Esophagus muscularis mucosa (tissue), 4 donors: ENCODE measurements around the gene SORCS2. TPM values are rescaled to one million over a fixed set of nuclear protein-coding genes. Genes with fewer than 3 reads are reported as not detected.

Experiments used
- DNase-seq: peaks from one replicate; pipeline ENCODE4 v3.0.0-alpha.2; 2017; ENCODE audit errors: extremely low spot score
- H3K27ac ChIP-seq, 4 donors: fragments of 200-600 bp; sonication (generic); replicated peaks in 1 of 4; 1 replicate in 3 of 4; 2 replicates in 1 of 4; pipeline ENCODE4 v1.5.1; 2016 to 2019; ENCODE audit warnings: mild to moderate bottlenecking in 1 of 4
- H3K27me3 ChIP-seq, 4 donors: fragments of 200-600 bp; sonication (generic); one replicate each; pipeline versions ENCODE4 v1.5.1 to v1.6.0; 2016 to 2019
- H3K36me3 ChIP-seq, 4 donors: fragments of 200-600 bp; sonication (generic); one replicate each; pipeline ENCODE4 v1.5.1; 2016 to 2019
- H3K4me1 ChIP-seq, 4 donors: fragments of 200-600 bp; sonication (generic); one replicate each; pipeline ENCODE4 v1.5.1; 2016 to 2019
- H3K4me3 ChIP-seq, 4 donors: fragments of 200-600 bp; sonication (generic); 1 replicate in 2 of 4; 2 replicates in 2 of 4; pipeline ENCODE4 v1.5.1; 2016 to 2019; ENCODE audit warnings: mild to moderate bottlenecking in 4 of 4, moderate library complexity in 1 of 4
- H3K9me3 ChIP-seq, 4 donors: fragments of 200-600 bp; sonication (generic); 1 replicate in 3 of 4; 2 replicates in 1 of 4; pipeline ENCODE4 v1.5.1; 2016 to 2019
- EP300 ChIP-seq: sonication (generic); formaldehyde crosslinking; IDR thresholded peaks from one replicate; pipeline ENCODE4 v1.6.1; 2017; ENCODE audit warnings: antibody characterized with exemption
- POLR2A ChIP-seq: fragments of 450-650 bp; IDR thresholded peaks from one replicate; pipeline ENCODE4 v1.6.1; 2017; ENCODE audit warnings: antibody characterized with exemption, moderate library complexity, mild to moderate bottlenecking, low read depth
- POLR2AphosphoS5 ChIP-seq, 2 donors: sonication (generic); formaldehyde crosslinking; IDR thresholded peaks; one replicate each; pipeline ENCODE4 v1.6.1; 2017; ENCODE audit warnings: antibody characterized with exemption in 2 of 2
- WGBS: methylation state at CpG from one replicate; pipeline ENCODE4 v1.1.5; 2018; 5-methylcytosine and 5-hydroxymethylcytosine counted together
- intact Hi-C: fragments of 100-400 bp; cut with DNase I; formaldehyde crosslinking; loops from one replicate; pipeline ENCODE4 v1.15.1; 2023
- total RNA-seq, 4 donors: library from RNA; depleted of rRNA; stranded (reverse); fragments of >200 nt; gene quantifications; one replicate each; pipeline versions ENCODE4 v1.1.0 to v1.2.1, GENCODE V29; 2016
- TF ChIP-seq, protein P1 (sequence below), 3 experiments: fragments of 200-600 bp in 2 of 3; fragments of 450-650 bp in 1 of 3; sonication (generic) in 2 of 3; IDR thresholded peaks; one replicate each; pipeline ENCODE4 v1.5.1; 2017 to 2019; ENCODE audit warnings: antibody characterized with exemption in 3 of 3, mild to moderate bottlenecking in 2 of 3, moderate library complexity in 1 of 3

Gene SORCS2
- total RNA-seq, 4 donors from 2014 or later: 3.3 to 10.1 (median 4.3) TPM

DNA sequence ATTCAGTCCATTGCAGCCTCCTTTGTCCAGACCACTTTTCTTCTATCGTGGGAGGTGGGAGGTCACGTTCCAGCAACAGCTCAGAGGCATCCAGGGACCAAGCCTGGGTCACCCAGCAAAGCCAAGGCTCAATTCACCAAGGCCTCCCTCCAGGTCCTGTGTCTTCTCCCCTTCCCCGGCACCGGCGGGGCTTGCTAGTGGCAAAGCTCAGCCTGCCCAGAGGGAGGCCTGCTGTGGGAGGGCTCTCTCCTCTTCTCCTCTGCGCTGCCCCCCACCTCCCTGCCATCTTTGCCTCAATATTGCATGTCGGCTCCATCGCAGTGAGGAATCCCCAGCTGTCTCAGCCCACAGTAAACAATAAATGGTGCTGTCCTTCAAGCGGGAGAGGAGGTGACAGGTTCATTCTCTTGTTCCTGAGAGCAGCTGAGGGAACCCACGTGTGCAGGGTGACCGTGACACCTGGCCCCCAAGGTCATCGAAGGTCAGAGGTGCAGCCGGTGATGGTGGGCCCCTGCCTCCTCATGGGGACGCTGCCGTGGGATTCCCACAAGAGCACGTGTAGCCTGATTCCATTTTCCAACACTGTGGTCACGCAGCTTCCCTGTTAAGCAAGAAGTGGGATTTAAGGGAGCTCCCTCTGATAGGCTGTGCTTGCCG, 353.9 kb downstream of the SORCS2 start:
- Histone ChIP-seq H3K27ac (no peak overlapping the region), H3K36me3 (no peaks in the 10 kb centered on the region), H3K4me1 (peaks cover 0 to 21% (median 17%) of the 10 kb centered on the region in 4 donors), H3K27me3 (no peaks in the 10 kb centered on the region), H3K4me3 (no peak overlapping the region), H3K9me3 (no peaks in the 10 kb centered on the region)
- intact Hi-C loops: no loop called here
- no peak for TF ChIP-seq POLR2AphosphoS5 (IDR thresholded peaks at IDR 0.05)
- TF ChIP-seq, protein P1, sequence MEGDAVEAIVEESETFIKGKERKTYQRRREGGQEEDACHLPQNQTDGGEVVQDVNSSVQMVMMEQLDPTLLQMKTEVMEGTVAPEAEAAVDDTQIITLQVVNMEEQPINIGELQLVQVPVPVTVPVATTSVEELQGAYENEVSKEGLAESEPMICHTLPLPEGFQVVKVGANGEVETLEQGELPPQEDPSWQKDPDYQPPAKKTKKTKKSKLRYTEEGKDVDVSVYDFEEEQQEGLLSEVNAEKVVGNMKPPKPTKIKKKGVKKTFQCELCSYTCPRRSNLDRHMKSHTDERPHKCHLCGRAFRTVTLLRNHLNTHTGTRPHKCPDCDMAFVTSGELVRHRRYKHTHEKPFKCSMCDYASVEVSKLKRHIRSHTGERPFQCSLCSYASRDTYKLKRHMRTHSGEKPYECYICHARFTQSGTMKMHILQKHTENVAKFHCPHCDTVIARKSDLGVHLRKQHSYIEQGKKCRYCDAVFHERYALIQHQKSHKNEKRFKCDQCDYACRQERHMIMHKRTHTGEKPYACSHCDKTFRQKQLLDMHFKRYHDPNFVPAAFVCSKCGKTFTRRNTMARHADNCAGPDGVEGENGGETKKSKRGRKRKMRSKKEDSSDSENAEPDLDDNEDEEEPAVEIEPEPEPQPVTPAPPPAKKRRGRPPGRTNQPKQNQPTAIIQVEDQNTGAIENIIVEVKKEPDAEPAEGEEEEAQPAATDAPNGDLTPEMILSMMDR (IDR thresholded peaks at IDR 0.05): no peak
- TF ChIP-seq POLR2A: no peak
- no peak for TF ChIP-seq EP300
- DNase-seq: no peak
- WGBS: 85% methylated on average over 12 of the region's 18 CpGs

DNA sequence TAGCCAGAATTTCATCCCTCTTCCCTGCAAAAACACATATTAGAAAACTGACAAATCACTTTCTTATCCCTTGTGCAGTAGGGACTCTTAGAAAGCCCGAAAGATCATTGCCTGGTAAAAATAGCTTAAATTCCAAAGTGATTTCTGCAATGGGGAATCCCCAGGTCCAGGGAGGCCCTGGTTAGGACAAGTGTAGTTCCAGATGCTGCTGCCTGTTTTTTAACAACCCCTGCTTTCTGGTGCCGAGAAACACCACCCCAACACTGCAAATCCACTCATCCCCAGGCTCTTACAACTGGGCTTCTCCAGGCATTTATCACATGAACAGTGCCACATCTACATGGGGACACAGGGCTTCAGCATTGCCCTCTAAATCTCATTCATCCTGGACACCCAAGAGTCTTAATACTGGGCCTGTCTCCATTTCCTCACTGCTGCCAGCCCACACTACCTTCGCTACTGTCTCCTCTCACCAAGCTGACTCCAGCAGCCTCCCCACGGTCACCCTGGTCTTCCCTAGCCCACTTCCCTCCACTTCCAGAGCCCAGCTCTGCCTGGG, 354.6 kb downstream of the SORCS2 start:
- Histone ChIP-seq H3K36me3 (no peaks in the 10 kb centered on the region), H3K9me3 (no peaks in the 10 kb centered on the region), H3K27ac (no peak overlapping the region), H3K4me3 (no peak overlapping the region), H3K27me3 (no peaks in the 10 kb centered on the region), H3K4me1 (peaks cover 0 to 21% (median 17%) of the 10 kb centered on the region in 4 donors)
- TF ChIP-seq EP300 (no peak), POLR2A (no peak), POLR2AphosphoS5 (IDR thresholded peaks at IDR 0.05) (no peak)
- TF ChIP-seq, protein P1 (IDR thresholded peaks at IDR 0.05): no peak
- 50% methylated on average over 4 of the region's 4 CpGs for whole genome bisulfite sequencing
- intact Hi-C loops: no loop called here
- DNase-seq: no peak

DNA sequence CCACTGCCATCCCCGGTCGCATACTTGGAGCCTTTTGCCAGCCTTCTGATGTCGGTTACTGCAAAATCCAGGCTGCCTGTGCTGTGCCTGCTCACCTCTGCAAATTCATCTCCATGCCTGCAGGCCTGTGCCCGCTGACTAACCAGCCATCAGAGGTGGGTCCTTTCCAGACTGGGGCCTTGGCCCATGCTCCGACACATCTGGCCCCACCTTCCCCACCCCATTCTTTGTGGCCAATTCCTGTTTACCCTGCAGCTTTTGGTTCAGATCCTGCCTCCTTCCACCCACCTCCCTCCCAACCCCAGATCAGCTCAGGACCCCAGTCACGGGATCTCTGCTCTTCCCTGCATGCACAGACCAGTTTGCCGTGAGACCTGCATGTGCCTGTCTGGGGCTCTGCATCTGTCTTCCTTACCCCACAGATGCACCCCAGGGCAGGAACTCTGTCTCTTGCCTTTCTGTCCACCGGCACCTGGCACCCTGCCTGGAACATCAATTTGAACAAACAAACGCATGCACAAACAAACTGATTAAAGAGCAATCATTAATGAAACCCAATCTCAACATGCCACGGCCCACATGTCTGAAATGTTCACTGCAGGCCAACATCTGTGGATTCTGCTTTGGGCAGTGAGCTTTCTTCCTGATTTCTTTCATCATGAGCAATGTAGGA, 355.2 kb downstream of the SORCS2 start:
- H3K27me3 ChIP-seq: no peaks in the 10 kb centered on the region
- H3K4me1 ChIP-seq: peaks cover 0 to 21% (median 17%) of the 10 kb centered on the region in 4 donors
- peaks cover 0 to 5% (median 1%) of the 10 kb centered on the region in 4 donors for H3K9me3 ChIP-seq
- DNase-seq: no peak
- intact Hi-C loops: no loop called here
- no peak overlapping the region for H3K4me3 ChIP-seq
- no peaks in the 10 kb centered on the region for H3K36me3 ChIP-seq
- H3K27ac ChIP-seq: no peak overlapping the region
- no peak for TF ChIP-seq POLR2A
- TF ChIP-seq, protein P1 (IDR thresholded peaks at IDR 0.05): no peak
- TF ChIP-seq POLR2AphosphoS5 (IDR thresholded peaks at IDR 0.05): no peak
- no peak for TF ChIP-seq EP300
- WGBS: 56% methylated on average over 10 of the region's 10 CpGs

DNA sequence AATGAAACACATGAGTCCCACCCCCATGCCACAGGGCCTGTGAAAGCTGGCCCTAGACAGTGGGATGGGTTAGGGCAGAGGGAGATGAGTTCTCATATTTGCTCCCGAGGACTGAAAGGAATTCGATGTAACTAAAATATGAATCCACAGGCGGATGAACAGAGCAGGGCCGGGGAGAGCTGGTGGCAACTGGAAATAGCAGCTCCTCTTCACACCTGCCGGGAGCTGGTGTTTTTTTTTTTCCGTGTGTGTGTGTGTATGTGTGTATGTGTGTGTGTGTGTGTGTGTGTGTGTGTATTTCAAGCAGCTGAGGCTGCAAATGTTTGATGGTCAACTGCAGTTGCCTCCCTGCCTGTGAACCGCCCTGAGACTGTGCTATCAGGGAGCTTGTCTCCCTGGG, 357.5 kb downstream of the SORCS2 start:
- Histone ChIP-seq H3K27me3 (no peaks in the 10 kb centered on the region), H3K4me1 (peaks cover 0 to 21% (median 17%) of the 10 kb centered on the region in 4 donors), H3K36me3 (no peaks in the 10 kb centered on the region), H3K9me3 (peaks cover 0 to 20% (median 15%) of the 10 kb centered on the region in 4 donors), H3K4me3 (no peak overlapping the region), H3K27ac (no peak overlapping the region)
- 87% methylated on average over 6 of the region's 7 CpGs for WGBS
- no peak for DNase-seq
- TF ChIP-seq, protein P1 (IDR thresholded peaks at IDR 0.05): no peak
- no peak for TF ChIP-seq EP300
- TF ChIP-seq POLR2A: no peak
- TF ChIP-seq POLR2AphosphoS5 (IDR thresholded peaks at IDR 0.05): no peak
- intact Hi-C loops: no loop called here
